NCI-H460 (cell line): ENCODE measurements around the gene SUMF1. TPM values are rescaled to one million over a fixed set of nuclear protein-coding genes. Genes with fewer than 3 reads are reported as not detected.
"Not testable (repeated sequence)": the region's sequence is repeated elsewhere in the genome, so short reads cannot be mapped to it uniquely, and the experiment has no call there.

ENCODE experiments used
- DNase-seq: peaks from one replicate; pipeline ENCODE4 v3.0.0-alpha.2; 2016; ENCODE audit warnings: low read depth; ENCODE audit errors: extremely low read depth
- total RNA-seq: library from RNA; depleted of rRNA; stranded (reverse); fragments of >200 nt; shearing (Covaris generic); gene quantifications from 2 replicates; pipeline ENCODE4 v1.2.3, GENCODE V29; 2014

The SUMF1 gene
- total RNA-seq, 1 experiment from 2014 or later = 16.9 TPM

- DNase-seq = no peak
These were observed 2.5 kb downstream of the SUMF1 start for GRCh38 chr3:4464576-4464975.

GRCh38 chr3:4462369-4463040, 4.6 kb downstream of the SUMF1 start:
- no peak for DNase-seq

- DNase-seq = no peak
These were observed 5.5 kb downstream of the SUMF1 start for GRCh38 chr3:4461468-4462090.

GRCh38 chr3:4460334-4460733, 6.7 kb downstream of the SUMF1 start:
- DNase-seq = no peak

GRCh38 chr3:4458961-4459360, 8.1 kb downstream of the SUMF1 start:
- no peak for DNase-seq

- not testable (repeated sequence) for DNase-seq
These were observed 10.3 kb downstream of the SUMF1 start for GRCh38 chr3:4456780-4457179.

GRCh38 chr3:4454142-4454541, 12.9 kb downstream of the SUMF1 start:
- DNase-seq = no peak

GRCh38 chr3:4449043-4449805, 17.8 kb downstream of the SUMF1 start:
- no peak for DNase-seq

GRCh38 chr3:4448187-4448586, 18.9 kb downstream of the SUMF1 start:
- DNase-seq = no peak

- no peak for DNase-seq
These were observed 19.6 kb downstream of the SUMF1 start for GRCh38 chr3:4447295-4447999.

- DNase-seq = no peak
These were observed 26.1 kb downstream of the SUMF1 start for GRCh38 chr3:4440951-4441350.

- no peak for DNase-seq
These were observed 28.8 kb downstream of the SUMF1 start for GRCh38 chr3:4438296-4438695.

GRCh38 chr3:4432259-4432658, 34.8 kb downstream of the SUMF1 start:
- no peak for DNase-seq

- DNase-seq = no peak
These were observed 37.3 kb downstream of the SUMF1 start for GRCh38 chr3:4429648-4430350.

- peak; percentile 13 for DNase-seq
These were observed 40.2 kb downstream of the SUMF1 start for GRCh38 chr3:4426782-4427344.

GRCh38 chr3:4426261-4426781, 40.7 kb downstream of the SUMF1 start:
- no peak for DNase-seq

- no peak for DNase-seq
These were observed 41.4 kb downstream of the SUMF1 start for GRCh38 chr3:4425707-4426106.

GRCh38 chr3:4425055-4425454, 42.0 kb downstream of the SUMF1 start:
- no peak for DNase-seq

- DNase-seq = no peak
These were observed 45.9 kb downstream of the SUMF1 start for GRCh38 chr3:4421121-4421520.

GRCh38 chr3:4419920-4420319, 47.1 kb downstream of the SUMF1 start:
- no peak for DNase-seq
